SK-N-SH (cell line): ENCODE measurements around the gene UCHL3. TPM values are rescaled to one million over a fixed set of nuclear protein-coding genes. Genes with fewer than 3 reads are reported as not detected.

Experiments used
- CTCF ChIA-PET: fragments of 300-600, 350-600 bp; formaldehyde crosslinking; extraction: SDS; loops from one replicate; lab custom pipeline; 2021; lab: Yijun Ruan, JAX
- POLR2A ChIA-PET: fragments of 350-600 bp; sonication (Branson Sonifier 250); formaldehyde crosslinking; extraction: SDS; loops from one replicate; lab custom pipeline; 2020; ENCODE audit warnings: antibody characterized with exemption, inconsistent platforms; lab: Yijun Ruan, JAX
- DNase-seq: peaks from one replicate; pipeline ENCODE4 v3.0.0; 2012
- H2AFZ ChIP-seq: fragments of 200-600 bp; sonication (generic); 2 replicates; pipeline ENCODE4 v1.8.1; 2016; ENCODE audit warnings: antibody characterized with exemption, mild to moderate bottlenecking, low read depth
- H3F3A ChIP-seq: fragments of 200-600 bp; sonication (generic); replicated peaks from 2 replicates; pipeline ENCODE3; 2016; ENCODE audit warnings: antibody characterized with exemption, mild to moderate bottlenecking; ENCODE audit not compliant: insufficient read depth
- H3K27ac ChIP-seq, 2 experiments: fragments of 200-500 bp in 1 of 2; fragments of 200-600 bp in 1 of 2; sonication (Bioruptor generic) in 1 of 2; sonication (generic), shearing (Covaris generic) in 1 of 2; 2 replicates each; pipeline versions ENCODE4 v1.5.1 to v1.6.1; 2014 to 2016; ENCODE audit warnings: low read depth in 2 of 2, inconsistent platforms in 1 of 2, low read length in 1 of 2, mild to moderate bottlenecking in 1 of 2, mixed read lengths in 1 of 2
- H3K27me3 ChIP-seq: fragments of 200-600 bp; sonication (generic), shearing (Covaris generic); 2 replicates; pipeline ENCODE4 v1.6.1; 2016; ENCODE audit warnings: mixed run types; ENCODE audit not compliant: insufficient read depth
- H3K36me3 ChIP-seq, 2 experiments: fragments of 200-500 bp in 1 of 2; fragments of 200-600 bp in 1 of 2; sonication (Bioruptor generic) in 1 of 2; sonication (generic) in 1 of 2; replicated peaks in 1 of 2; 2 replicates each; pipeline versions ENCODE3 to v1.5.1; 2014 to 2016; ENCODE audit warnings: low read length in 1 of 2, mild to moderate bottlenecking in 1 of 2; ENCODE audit not compliant: insufficient read depth in 2 of 2, control insufficient read depth in 1 of 2
- H3K4me1 ChIP-seq, 2 experiments: fragments of 200-500 bp in 1 of 2; fragments of 200-600 bp in 1 of 2; sonication (Bioruptor generic) in 1 of 2; sonication (generic), shearing (Covaris generic) in 1 of 2; 2 replicates each; pipeline versions ENCODE4 v1.5.1 to v1.6.1; 2014 to 2016; ENCODE audit warnings: low read depth in 1 of 2, low read length in 1 of 2, mixed run types in 1 of 2; ENCODE audit not compliant: insufficient read depth in 2 of 2, control insufficient read depth in 1 of 2
- H3K4me2 ChIP-seq: fragments of 200-600 bp; sonication (generic), shearing (Covaris generic); 2 replicates; pipeline ENCODE4 v1.6.1; 2017; ENCODE audit warnings: mixed run types
- H3K4me3 ChIP-seq, 2 experiments: fragments of 200-500 bp in 1 of 2; fragments of 200-600 bp in 1 of 2; sonication (Bioruptor generic) in 1 of 2; sonication (generic), shearing (Covaris generic) in 1 of 2; 2 replicates each; pipeline versions ENCODE4 v1.5.1 to v1.8.1; 2014 to 2016; ENCODE audit warnings: low read depth in 2 of 2, inconsistent platforms in 1 of 2, low read length in 1 of 2, mild to moderate bottlenecking in 1 of 2, mixed read lengths in 1 of 2, moderate library complexity in 1 of 2
- H3K79me2 ChIP-seq: fragments of 200-600 bp; sonication (generic); 2 replicates; pipeline ENCODE4 v1.8.1; 2017; ENCODE audit warnings: mild to moderate bottlenecking; ENCODE audit not compliant: insufficient read depth
- H3K9ac ChIP-seq: fragments of 200-600 bp; sonication (generic); 2 replicates; pipeline ENCODE4 v1.6.1; 2017; ENCODE audit warnings: mixed run types
- H3K9me2 ChIP-seq: fragments of 200-600 bp; sonication (generic); 2 replicates; pipeline ENCODE4 v1.6.1; 2017; ENCODE audit warnings: mixed run types
- H3K9me3 ChIP-seq: fragments of 200-600 bp; sonication (generic); 2 replicates; pipeline ENCODE4 v1.6.1; 2017; ENCODE audit warnings: mixed run types, mild to moderate bottlenecking, moderate library complexity
- H4K20me1 ChIP-seq: fragments of 200-600 bp; sonication (generic); 2 replicates; pipeline ENCODE4 v1.6.1; 2017; ENCODE audit warnings: mild to moderate bottlenecking, mixed run types; ENCODE audit not compliant: insufficient read depth
- CHD2 ChIP-seq: fragments of 150-350 bp; IDR thresholded peaks from 2 replicates; pipeline ENCODE4 v1.6.1; 2018; ENCODE audit warnings: low read length; ENCODE audit not compliant: partially characterized antibody
- CTCF ChIP-seq: fragments of 200-600 bp; sonication (generic); IDR thresholded peaks from 2 replicates; pipeline ENCODE4 v1.6.1; 2017; ENCODE audit warnings: antibody characterized with exemption, mild to moderate bottlenecking, moderate library complexity
- ELF1 ChIP-seq: IDR thresholded peaks from 2 replicates; pipeline ENCODE4 v1.4.0; 2012
- EP300 ChIP-seq, 2 experiments: IDR thresholded peaks; 2 replicates each; pipeline versions ENCODE4 v1.4.0 to v1.6.1; 2012; ENCODE audit warnings: borderline replicate concordance in 1 of 2, low read depth in 1 of 2, low read length in 1 of 2
- EZH2phosphoT487 ChIP-seq: fragments of 200-600 bp; sonication (generic); IDR thresholded peaks from 2 replicates; pipeline ENCODE4 v1.6.1; 2017; ENCODE audit warnings: low read depth, mixed run types, mild to moderate bottlenecking, antibody characterized with exemption, moderate library complexity, borderline replicate concordance
- FOSL2 ChIP-seq: IDR thresholded peaks from 2 replicates; pipeline ENCODE4 v1.4.0; 2012; ENCODE audit warnings: low read depth, mild to moderate bottlenecking, moderate library complexity, borderline replicate concordance
- GABPA ChIP-seq: IDR thresholded peaks from 2 replicates; pipeline ENCODE4 v1.4.0; 2012; ENCODE audit warnings: low read depth, mild to moderate bottlenecking
- GATA2 ChIP-seq: sonication (generic); formaldehyde crosslinking; IDR thresholded peaks from 2 replicates; pipeline ENCODE4 v1.5.0; 2020; ENCODE audit warnings: mild to moderate bottlenecking, missing genetic modification reagents
- IRF3 ChIP-seq: fragments of 150-350 bp; IDR thresholded peaks from 2 replicates; pipeline ENCODE4 v1.6.1; 2016; ENCODE audit warnings: mild to moderate bottlenecking, low read depth, low read length
- JUND ChIP-seq: IDR thresholded peaks from 2 replicates; pipeline ENCODE4 v1.4.0; 2012
- MAX ChIP-seq: IDR thresholded peaks from 2 replicates; pipeline ENCODE4 v1.4.0; 2012; ENCODE audit warnings: low read depth
- MXI1 ChIP-seq: IDR thresholded peaks from 2 replicates; pipeline ENCODE4 v1.6.1; 2012; ENCODE audit warnings: mild to moderate bottlenecking, low read depth, low read length, improper control_type of control experiment
- NFIC ChIP-seq: IDR thresholded peaks from 2 replicates; pipeline ENCODE4 v1.4.0; 2012; ENCODE audit warnings: borderline replicate concordance
- POLR2AphosphoS5 ChIP-seq: IDR thresholded peaks from 2 replicates; pipeline ENCODE4 v1.6.1; 2012; ENCODE audit warnings: low read depth, low read length
- REST ChIP-seq: IDR thresholded peaks from 2 replicates; pipeline ENCODE4 v1.6.1; 2012; ENCODE audit warnings: mild to moderate bottlenecking, low read depth, low read length, moderate library complexity
- RFX5 ChIP-seq: IDR thresholded peaks from 2 replicates; pipeline ENCODE4 v1.6.1; 2012; ENCODE audit warnings: mild to moderate bottlenecking, improper control_type of control experiment, low read length
- SIN3A ChIP-seq: IDR thresholded peaks from 2 replicates; pipeline ENCODE4 v1.6.1; 2012; ENCODE audit warnings: low read depth, mild to moderate bottlenecking, low read length, moderate library complexity, borderline replicate concordance
- SMC3 ChIP-seq: IDR thresholded peaks from 2 replicates; pipeline ENCODE4 v1.6.1; 2012; ENCODE audit warnings: low read depth, low read length, improper control_type of control experiment
- TAF1 ChIP-seq: IDR thresholded peaks from 2 replicates; pipeline ENCODE4 v1.6.1; 2012; ENCODE audit warnings: low read depth, mild to moderate bottlenecking, low read length, moderate library complexity, borderline replicate concordance
- USF1 ChIP-seq: IDR thresholded peaks from 2 replicates; pipeline ENCODE4 v1.4.0; 2012; ENCODE audit warnings: low read depth, borderline replicate concordance
- WGBS: methylation state at CpG from one replicate; pipeline ENCODE4 v1.1.6; 2017; ENCODE audit warnings: low lambda C conversion rate; 5-methylcytosine and 5-hydroxymethylcytosine counted together
- polyA plus RNA-seq, 3 experiments: library from polyadenylated mRNA; depleted of rRNA; stranded (reverse); fragments of >200 nt; gene quantifications; 2 replicates each; pipeline ENCODE4 v1.2.3, GENCODE V29; 2012

The UCHL3 gene
- polyA plus RNA-seq, 1 of the 3 experiments (the other 2 are of a cell fraction): 28.8 TPM

- no peak overlapping the region for H3K4me3 ChIP-seq
- POLR2A ChIA-PET: no interaction called here
- no peak for DNase-seq
- H3K27me3 ChIP-seq: no peaks in the 10 kb centered on the region
- no peaks in the 10 kb centered on the region for H4K20me1 ChIP-seq
- no peaks in the 10 kb centered on the region for H3K79me2 ChIP-seq
- H3K27ac ChIP-seq: no peak overlapping the region
- no peaks in the 10 kb centered on the region for H3F3A ChIP-seq
- H3K9me3 ChIP-seq: no peaks in the 10 kb centered on the region
- H3K4me1 ChIP-seq: no peaks in the 10 kb centered on the region; a peak in 1 of 4 replicates
- CTCF ChIA-PET: interaction anchor here (1.8 to 2.1 kb wide), 2 partner anchors 13 to 30 kb away, joined by 5 to 9 read pairs; partner anchors contain the start of gene TBC1D4
- 93% methylated on average over 5 of the region's 5 CpGs for WGBS
- no peak overlapping the region for H3K9ac ChIP-seq
- no peaks in the 10 kb centered on the region for H3K9me2 ChIP-seq
- H2AFZ ChIP-seq: no peak overlapping the region
- TF ChIP-seq FOSL2 (no peak), SIN3A (no peak), SMC3 (no peak), MXI1 (no peak), REST (no peak), CTCF (no peak), JUND (no peak), MAX (no peak), RFX5 (no peak), IRF3 (no peak), POLR2AphosphoS5 (no peak), ELF1 (no peak), EP300 (IDR thresholded peaks at IDR 0.05; ENCODE audit: borderline replicate concordance in 1 of 2, low read depth in 1 of 2, low read length in 1 of 2) (no peak), USF1 (no peak), EZH2phosphoT487 (no peak), GATA2 (CRISPR knock-in tag) (no peak), NFIC (no peak), TAF1 (no peak), CHD2 (no peak), GABPA (no peak)
- TF ChIP-seq, all 33 proteins: peak for 0
- Histone ChIP-seq H3K4me2 (no peak overlapping the region), H3K36me3 (no peaks in the 10 kb centered on the region)
These were observed 36.3 kb upstream of the UCHL3 start for GRCh38 chr13:75513271-75513670.
